Activated naive CD4-positive, alpha-beta T cell treated with anti-CD3 and anti-CD28 coated beads, Interleukin-2, amount 10 ng/mL, durations not matched to agents 7 days and 5 days (primary cell): Measurements from ENCODE around the gene HYDIN.

Experiments used
- CTCF ChIA-PET: fragments of 350-600 bp; sonication (Branson Sonifier 250); formaldehyde crosslinking; loops from one replicate; lab custom pipeline; 2021; ENCODE audit warnings: antibody characterized with exemption; lab: Charles Lee
- DNase-seq: peaks from one replicate; pipeline ENCODE4 v3.0.0-alpha.2; 2020
- H3K27ac Mint-ChIP-seq: one replicate; pipeline ENCODE4 v1.8.0; 2021; ENCODE audit warnings: mild to moderate bottlenecking, moderate library complexity, mixed read lengths
- H3K27me3 Mint-ChIP-seq: one replicate; pipeline ENCODE4 v1.8.0; 2021; ENCODE audit warnings: mild to moderate bottlenecking, mixed read lengths
- H3K36me3 Mint-ChIP-seq: one replicate; pipeline ENCODE4 v1.8.0; 2021; ENCODE audit warnings: mixed read lengths
- H3K4me1 Mint-ChIP-seq: one replicate; pipeline ENCODE4 v1.8.0; 2021; ENCODE audit warnings: mixed read lengths
- H3K4me3 Mint-ChIP-seq: one replicate; pipeline ENCODE4 v1.8.0; 2021; ENCODE audit warnings: mild to moderate bottlenecking, moderate library complexity, mixed read lengths
- H3K9me3 Mint-ChIP-seq: one replicate; pipeline ENCODE4 v1.8.0; 2021; ENCODE audit warnings: mixed read lengths

The HYDIN gene

DNA sequence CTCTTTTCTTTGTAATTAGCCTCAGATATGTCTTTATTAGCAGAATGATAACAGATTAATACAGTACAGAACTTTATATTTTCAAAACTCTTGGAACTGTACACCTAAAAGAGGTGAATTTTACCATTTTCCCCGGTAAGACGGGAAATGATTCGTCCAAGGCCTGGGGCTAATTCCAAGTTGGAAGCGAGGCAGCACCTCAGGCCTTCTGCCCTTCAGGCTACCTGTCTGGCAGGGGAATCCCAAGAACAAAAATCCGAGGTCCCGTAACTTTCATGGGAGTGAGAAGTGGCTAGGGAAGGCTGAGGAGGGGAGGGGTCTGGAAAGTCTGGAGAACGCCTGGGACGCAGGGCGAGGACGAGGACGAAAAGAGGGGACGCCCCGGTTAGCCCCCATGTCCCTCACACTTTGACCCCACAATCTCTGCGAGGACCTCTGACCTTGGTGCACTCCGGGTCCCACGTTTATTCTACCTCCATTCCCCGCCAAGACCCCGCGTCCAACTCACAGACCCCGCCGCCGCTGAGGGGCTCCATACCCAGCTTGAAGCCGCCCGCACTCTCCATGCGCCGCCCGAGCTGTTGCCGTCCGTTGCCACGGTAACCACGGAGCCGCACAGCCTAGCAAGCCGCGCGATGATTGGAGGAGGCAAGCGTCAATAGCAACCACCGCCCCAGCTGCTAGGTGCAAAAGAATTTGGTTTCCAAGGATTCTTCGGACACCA, at the start of gene HYDIN:
Gene HYDIN, minus strand, starts transcription at position 601 of the 724 bp plus-strand sequence. CDS start 43,827 bp downstream, outside the sequence.
- Mint-ChIP-seq H3K9me3 (peaks cover 24% of the 10 kb centered on the region), H3K36me3 (no peaks in the 10 kb centered on the region), H3K27ac (no peak within 1 kb of the TSS), H3K27me3 (peaks cover 17% of the 10 kb centered on the region), H3K4me3 (no peak within 1 kb of the TSS), H3K4me1 (no peaks in the 10 kb centered on the region)
- DNase-seq, result peak; percentile 48
- CTCF ChIA-PET, result no interaction called here

DNA sequence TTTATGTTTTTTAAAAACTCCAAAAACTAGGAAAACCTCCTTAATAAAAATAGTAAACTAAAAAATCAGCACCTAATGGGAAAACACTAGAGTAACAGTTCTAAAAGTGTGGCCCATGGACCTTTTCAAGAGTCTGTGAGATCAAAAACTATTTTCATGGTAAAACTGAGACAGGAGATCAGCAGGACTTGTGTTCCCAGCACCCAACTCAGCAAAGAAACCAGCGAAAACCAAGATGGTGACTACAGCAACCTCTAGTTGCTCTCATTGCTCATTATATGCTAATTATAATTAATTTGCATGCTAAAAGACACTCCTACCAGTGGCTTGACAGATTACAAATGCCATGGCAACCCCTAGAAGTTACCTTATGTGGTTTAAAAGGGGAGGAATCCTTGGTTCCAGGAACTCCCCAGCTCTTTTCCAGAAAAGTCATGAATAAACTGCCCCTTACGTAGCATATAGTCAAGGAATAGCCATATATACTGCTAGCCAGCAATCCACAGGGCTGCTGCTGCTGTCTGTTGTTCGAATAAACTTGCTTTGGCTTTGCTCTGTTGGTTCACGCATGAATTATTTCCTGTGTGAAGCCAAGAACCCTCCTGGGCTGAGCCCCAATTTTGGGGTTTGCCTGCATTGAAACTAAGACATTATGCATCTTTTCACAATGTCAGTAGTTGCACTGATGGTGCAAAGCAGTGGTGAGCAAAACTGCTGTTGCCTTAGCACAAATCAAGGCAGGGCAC, 46.2 kb upstream of the HYDIN start:
- CTCF ChIA-PET, result no interaction called here
- no peaks in the 10 kb centered on the region for H3K4me1 Mint-ChIP-seq

DNA sequence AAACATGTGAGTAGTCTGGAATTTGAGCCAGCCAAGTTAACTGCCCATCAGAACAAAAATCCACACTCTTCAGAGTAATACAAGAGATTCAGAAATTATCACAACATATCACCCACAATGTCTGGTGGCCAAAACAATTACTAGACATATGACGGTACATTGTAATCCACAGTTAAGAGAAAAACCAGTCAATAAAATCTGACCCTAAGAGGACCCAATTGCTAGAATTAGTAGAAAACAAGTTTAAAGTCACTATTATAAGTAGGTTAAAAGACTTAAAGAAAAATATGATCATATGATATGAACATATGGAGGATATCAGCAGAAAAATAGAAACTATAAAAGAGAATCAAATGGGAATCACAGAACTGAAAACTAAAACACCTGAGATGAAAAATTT, 42.9 kb upstream of the HYDIN start:
- H3K36me3 Mint-ChIP-seq, result no peaks in the 10 kb centered on the region
- CTCF ChIA-PET, result no interaction called here
- DNase-seq, result no peak
- peaks cover 8% of the 10 kb centered on the region for H3K9me3 Mint-ChIP-seq
- no peaks in the 10 kb centered on the region for H3K4me1 Mint-ChIP-seq
- H3K27ac Mint-ChIP-seq, result no peak overlapping the region
- no peak overlapping the region for H3K4me3 Mint-ChIP-seq
- H3K27me3 Mint-ChIP-seq, result peaks cover 11% of the 10 kb centered on the region

More for the DNA sequence above, 46.2 kb upstream of the HYDIN start:
- Mint-ChIP-seq H3K27me3 (peaks cover under 1% of the 10 kb centered on the region), H3K36me3 (peaks cover 2% of the 10 kb centered on the region), H3K4me3 (no peak overlapping the region), H3K27ac (no peak overlapping the region), H3K9me3 (peaks cover 8% of the 10 kb centered on the region)
- DNase-seq, result no peak

- Mint-ChIP-seq H3K4me3 (no peak overlapping the region), H3K27ac (no peak overlapping the region), H3K36me3 (no peaks in the 10 kb centered on the region), H3K4me1 (no peaks in the 10 kb centered on the region), H3K27me3 (peaks cover 6% of the 10 kb centered on the region), H3K9me3 (no peaks in the 10 kb centered on the region)
- no peak for DNase-seq
- CTCF ChIA-PET, result no interaction called here
Observed at GRCh38 chr16:71264299-71264698, 33.8 kb upstream of the HYDIN start.

DNA sequence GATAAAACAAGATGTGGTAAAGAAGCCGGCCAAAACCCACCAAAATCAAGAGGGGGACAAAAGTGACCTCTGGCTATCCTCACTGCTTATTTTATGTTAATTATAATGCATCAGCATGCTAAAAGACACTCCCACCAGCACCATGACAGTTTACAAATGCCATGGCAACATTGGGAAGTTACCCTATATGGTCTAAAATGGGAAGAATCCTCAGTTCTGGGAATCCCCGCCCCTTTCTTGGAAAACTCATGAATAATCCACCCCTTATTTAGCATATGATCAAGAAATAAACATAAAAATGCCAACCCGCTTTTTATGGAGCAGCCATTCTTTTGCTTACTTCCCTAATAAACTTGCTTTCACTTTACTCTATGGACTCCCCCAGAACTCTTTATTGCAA, 33.1 kb upstream of the HYDIN start:
- Mint-ChIP-seq H3K4me3 (no peak overlapping the region), H3K4me1 (peaks cover 4% of the 10 kb centered on the region), H3K9me3 (no peaks in the 10 kb centered on the region), H3K27ac (no peak overlapping the region), H3K27me3 (peaks cover 9% of the 10 kb centered on the region), H3K36me3 (no peaks in the 10 kb centered on the region)
- CTCF ChIA-PET, result no interaction called here
- no peak for DNase-seq

DNA sequence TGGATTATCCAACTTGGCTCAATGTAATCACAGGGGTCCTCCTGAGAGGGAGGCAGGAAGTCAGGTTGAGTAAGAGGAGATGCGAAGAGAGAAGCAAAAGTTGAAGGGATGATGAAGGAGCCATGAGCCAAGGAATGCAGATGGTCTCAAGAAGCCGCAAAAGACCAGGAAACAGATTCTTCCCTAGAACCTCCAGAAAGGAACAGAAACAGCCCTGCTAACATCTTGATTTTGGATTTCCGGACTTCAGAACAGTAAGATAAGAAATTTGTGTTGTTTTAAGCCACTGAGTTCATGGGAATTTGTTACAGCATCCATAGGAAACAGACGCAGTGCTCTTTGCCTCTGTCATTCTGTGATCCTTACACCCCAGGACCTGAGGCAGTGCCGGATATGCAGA, 31.9 kb upstream of the HYDIN start:
- Mint-ChIP-seq H3K27me3 (peaks cover 9% of the 10 kb centered on the region), H3K36me3 (no peaks in the 10 kb centered on the region), H3K9me3 (no peaks in the 10 kb centered on the region), H3K4me3 (no peak overlapping the region), H3K27ac (no peak overlapping the region), H3K4me1 (peaks cover 4% of the 10 kb centered on the region)
- DNase-seq, result no peak
- CTCF ChIA-PET, result no interaction called here

DNA sequence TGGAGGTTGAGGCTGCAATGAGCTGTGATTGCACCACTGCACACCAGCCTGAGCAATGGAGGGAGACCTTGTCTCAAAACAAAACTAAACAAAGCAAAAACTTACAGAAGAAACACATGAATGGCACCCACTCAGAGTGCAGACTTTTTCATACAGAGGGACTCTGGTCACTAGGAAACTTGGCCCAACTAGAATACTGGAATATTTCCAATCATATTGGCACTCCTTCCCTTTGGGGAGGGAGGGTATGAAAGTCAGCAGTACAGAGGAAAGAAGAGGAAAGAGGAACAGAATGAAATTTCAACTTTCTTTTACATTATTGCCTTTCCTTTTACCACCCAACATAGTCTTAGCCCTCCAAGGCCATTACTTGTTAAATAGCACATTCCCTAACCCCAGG, 30.5 kb upstream of the HYDIN start:
- no peaks in the 10 kb centered on the region for H3K36me3 Mint-ChIP-seq
- DNase-seq, result no peak
- no peak overlapping the region for H3K27ac Mint-ChIP-seq
- CTCF ChIA-PET, result no interaction called here
- H3K27me3 Mint-ChIP-seq, result peaks cover 9% of the 10 kb centered on the region
- H3K9me3 Mint-ChIP-seq, result no peaks in the 10 kb centered on the region
- peaks cover 4% of the 10 kb centered on the region for H3K4me1 Mint-ChIP-seq
- H3K4me3 Mint-ChIP-seq, result no peak overlapping the region

GRCh38 chr16:71259086-71259485, 28.6 kb upstream of the HYDIN start:
- CTCF ChIA-PET, result no interaction called here
- no peaks in the 10 kb centered on the region for H3K9me3 Mint-ChIP-seq
- no peak overlapping the region for H3K4me3 Mint-ChIP-seq
- H3K27me3 Mint-ChIP-seq, result peaks cover 13% of the 10 kb centered on the region
- peaks cover 6% of the 10 kb centered on the region for H3K4me1 Mint-ChIP-seq
- no peaks in the 10 kb centered on the region for H3K36me3 Mint-ChIP-seq
- no peak overlapping the region for H3K27ac Mint-ChIP-seq
- DNase-seq, result no peak

DNA sequence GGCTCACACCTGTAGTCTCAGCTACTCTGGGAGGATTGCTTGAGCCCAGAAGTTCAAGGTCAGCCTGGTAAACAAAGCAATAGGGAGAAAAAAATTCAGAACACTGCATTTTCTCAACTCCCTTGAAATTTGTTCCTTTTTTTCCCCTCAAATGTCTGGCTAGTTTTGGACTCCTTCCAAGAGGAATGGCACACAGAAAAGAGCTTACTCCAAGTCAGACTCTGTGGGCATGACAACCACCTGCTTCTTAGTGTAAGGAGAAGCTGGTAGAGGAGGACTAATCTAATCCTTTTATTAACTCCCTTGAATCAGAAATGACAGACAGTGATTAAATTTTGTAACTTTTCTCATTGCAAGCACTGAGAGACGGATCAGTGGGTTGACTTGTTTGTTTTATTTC, 27.9 kb upstream of the HYDIN start:
- H3K4me1 Mint-ChIP-seq, result peaks cover 6% of the 10 kb centered on the region
- CTCF ChIA-PET, result no interaction called here
- no peaks in the 10 kb centered on the region for H3K9me3 Mint-ChIP-seq
- DNase-seq, result no peak
- H3K4me3 Mint-ChIP-seq, result no peak overlapping the region
- no peak overlapping the region for H3K27ac Mint-ChIP-seq
- peaks cover 13% of the 10 kb centered on the region for H3K27me3 Mint-ChIP-seq
- no peaks in the 10 kb centered on the region for H3K36me3 Mint-ChIP-seq

GRCh38 chr16:71257768-71258167, 27.2 kb upstream of the HYDIN start:
- Mint-ChIP-seq H3K27me3 (peaks cover 13% of the 10 kb centered on the region), H3K27ac (no peak overlapping the region), H3K9me3 (no peaks in the 10 kb centered on the region), H3K4me3 (no peak overlapping the region), H3K36me3 (no peaks in the 10 kb centered on the region), H3K4me1 (peaks cover 6% of the 10 kb centered on the region)
- CTCF ChIA-PET, result no interaction called here
- DNase-seq, result no peak

DNA sequence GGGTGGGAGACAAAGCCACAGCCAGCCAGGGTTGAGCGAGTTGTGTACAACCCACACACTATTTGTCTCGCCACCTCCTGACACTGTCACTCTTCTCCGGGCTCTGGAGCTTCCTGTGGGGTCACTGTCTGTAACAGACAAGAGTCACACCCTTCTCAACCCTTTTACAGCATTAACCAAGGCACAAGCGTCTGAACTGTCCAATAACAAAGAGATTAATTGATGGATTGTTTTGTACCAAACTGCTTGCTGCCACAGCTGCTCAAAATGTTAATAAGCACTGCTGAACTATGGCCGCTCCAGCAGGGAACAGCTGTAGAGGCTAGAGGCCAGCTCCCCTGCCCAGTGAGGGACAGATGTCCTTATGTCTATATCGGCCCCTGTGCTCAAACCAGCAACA, 25.2 kb upstream of the HYDIN start:
- no peak for DNase-seq
- Mint-ChIP-seq H3K27ac (no peak overlapping the region), H3K4me1 (peaks cover 6% of the 10 kb centered on the region), H3K36me3 (no peaks in the 10 kb centered on the region), H3K27me3 (peaks cover 7% of the 10 kb centered on the region), H3K4me3 (no peak overlapping the region), H3K9me3 (no peaks in the 10 kb centered on the region)
- CTCF ChIA-PET, result no interaction called here

DNA sequence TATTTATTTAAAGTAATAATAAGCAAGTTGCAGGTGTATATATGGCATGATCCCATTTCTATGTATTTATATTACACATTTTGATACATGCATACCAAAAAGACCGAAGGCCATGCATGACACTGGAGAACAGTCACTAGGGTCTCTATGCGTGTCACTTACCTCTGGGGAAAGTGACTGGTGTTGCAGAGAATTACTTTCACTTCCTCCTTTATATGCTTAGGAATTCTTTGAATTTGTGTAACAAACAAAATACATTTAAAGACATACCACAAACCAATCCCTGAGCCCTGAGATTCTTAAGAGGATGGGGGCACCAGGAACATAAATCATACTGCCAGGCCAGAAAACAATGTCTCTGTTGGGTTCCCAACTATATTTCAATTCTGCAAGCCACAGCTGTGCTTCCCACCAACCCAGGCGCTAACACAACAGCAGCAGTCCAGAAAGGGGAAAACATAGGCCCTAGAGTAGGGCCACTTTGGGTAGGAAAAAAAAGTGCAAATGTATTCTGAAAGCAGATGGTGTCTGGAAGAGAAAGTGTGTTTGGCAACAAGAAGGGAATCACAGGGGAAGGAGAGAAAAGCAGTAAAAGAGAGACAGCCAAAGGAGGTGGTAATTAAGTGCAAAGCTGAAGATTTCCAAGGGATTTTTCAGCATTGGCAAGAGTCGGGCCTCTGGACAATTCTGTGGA, 24.5 kb upstream of the HYDIN start:
- DNase-seq, result no peak
- H3K27ac Mint-ChIP-seq, result no peak overlapping the region
- CTCF ChIA-PET, result no interaction called here

GRCh38 chr16:71250461-71251235, 20.1 kb upstream of the HYDIN start:
- Mint-ChIP-seq H3K4me3 (no peak overlapping the region), H3K9me3 (no peaks in the 10 kb centered on the region), H3K36me3 (no peaks in the 10 kb centered on the region), H3K27me3 (peaks cover 4% of the 10 kb centered on the region), H3K27ac (no peak overlapping the region), H3K4me1 (peaks cover 2% of the 10 kb centered on the region)
- CTCF ChIA-PET, result interaction anchor here (4.1 kb wide), 1 partner anchor 61 kb away, joined by 15 read pairs; no protein-coding TSS in a partner anchor
- DNase-seq, result no peak

More for the DNA sequence above, 24.5 kb upstream of the HYDIN start:
- Mint-ChIP-seq H3K4me1 (peaks cover 6% of the 10 kb centered on the region), H3K9me3 (no peaks in the 10 kb centered on the region), H3K27me3 (peaks cover 7% of the 10 kb centered on the region), H3K36me3 (no peaks in the 10 kb centered on the region), H3K4me3 (no peak overlapping the region)

- Mint-ChIP-seq H3K9me3 (no peaks in the 10 kb centered on the region), H3K27me3 (no peaks in the 10 kb centered on the region), H3K27ac (no peak overlapping the region), H3K4me1 (no peaks in the 10 kb centered on the region), H3K36me3 (no peaks in the 10 kb centered on the region), H3K4me3 (no peak overlapping the region)
- DNase-seq, result no peak
- CTCF ChIA-PET, result interaction anchor here (4.1 kb wide), 1 partner anchor 62 kb away, joined by 15 read pairs; no protein-coding TSS in a partner anchor
Observed at GRCh38 chr16:71249399-71249798, 18.9 kb upstream of the HYDIN start.
